OCI-LY7 (cell line): ENCODE results near the gene ANKRD18B. TPM values are rescaled to one million over a fixed set of nuclear protein-coding genes. Genes with fewer than 3 reads are reported as not detected.
"Not testable (repeated sequence)": the region's sequence is repeated elsewhere in the genome, so short reads cannot be mapped to it uniquely, and the experiment has no call there.

Source experiments
- BruUV-seq: library from RNA; stranded (reverse); fragments of 400-500 nt; replicated peaks from 2 replicates; lab custom pipeline; 2021; lab: Mats Ljungman, UMichigan
- CTCF ChIA-PET: fragments of 300-600 bp; sonication (Branson Sonifier 250); formaldehyde crosslinking; loops from one replicate; lab custom pipeline; 2022; ENCODE audit warnings: antibody characterized with exemption; ENCODE audit not compliant: unreplicated experiment; lab: Charles Lee
- POLR2A ChIA-PET: fragments of 300-600 bp; sonication (Branson Sonifier 250); formaldehyde crosslinking; loops from one replicate; lab custom pipeline; 2022; ENCODE audit warnings: antibody characterized with exemption; lab: Charles Lee
- DNase-seq: peaks from one replicate; pipeline ENCODE4 v3.0.0-alpha.2; 2015; ENCODE audit warnings: low spot score
- H2AFZ ChIP-seq: fragments of 200-600 bp; sonication (generic), shearing (Covaris generic); 2 replicates; pipeline ENCODE4 v1.6.1; 2014; ENCODE audit warnings: mild to moderate bottlenecking, antibody characterized with exemption, low read length, moderate library complexity
- H3K27ac ChIP-seq: fragments of 200-600 bp; sonication (generic); 2 replicates; pipeline ENCODE4 v1.5.1; 2014; ENCODE audit warnings: mixed run types, low read depth, mild to moderate bottlenecking, moderate library complexity, low read length, inconsistent platforms; ENCODE audit not compliant: poor library complexity, severe bottlenecking
- H3K36me3 ChIP-seq: fragments of 200-600 bp; sonication (generic); 2 replicates; pipeline ENCODE4 v1.6.1; 2014; ENCODE audit warnings: mild to moderate bottlenecking, antibody characterized with exemption, low read length, moderate library complexity, mixed read lengths; ENCODE audit not compliant: insufficient read depth
- H3K4me1 ChIP-seq: fragments of 200-600 bp; sonication (generic); 2 replicates; pipeline ENCODE4 v1.5.1; 2014; ENCODE audit warnings: mild to moderate bottlenecking, low read length; ENCODE audit not compliant: insufficient read depth, poor library complexity, severe bottlenecking
- H3K4me2 ChIP-seq: fragments of 200-600 bp; sonication (generic); 2 replicates; pipeline ENCODE4 v1.6.1; 2014; ENCODE audit warnings: mild to moderate bottlenecking, low read length
- H3K4me3 ChIP-seq: fragments of 200-600 bp; sonication (generic); 2 replicates; pipeline ENCODE4 v1.5.1; 2014; ENCODE audit warnings: mild to moderate bottlenecking, low read depth, low read length; ENCODE audit not compliant: poor library complexity, severe bottlenecking
- H3K79me2 ChIP-seq: fragments of 200-600 bp; sonication (generic); 2 replicates; pipeline ENCODE4 v1.6.1; 2016; ENCODE audit warnings: low read depth, mild to moderate bottlenecking, low read length, moderate library complexity, mixed read lengths; ENCODE audit not compliant: insufficient read depth
- H3K9me2 ChIP-seq: fragments of 200-600 bp; sonication (generic); 2 replicates; pipeline ENCODE4 v1.6.1; 2016; ENCODE audit warnings: mild to moderate bottlenecking, low read length, mixed read lengths; ENCODE audit not compliant: insufficient read depth
- H3K9me3 ChIP-seq: fragments of 200-600 bp; sonication (generic); 2 replicates; pipeline ENCODE4 v1.6.1; 2014; ENCODE audit warnings: mild to moderate bottlenecking, mixed run types, low read length, mixed read lengths
- H4K20me1 ChIP-seq: fragments of 200-600 bp; sonication (generic); 2 replicates; pipeline ENCODE4 v1.6.1; 2014; ENCODE audit warnings: mild to moderate bottlenecking, antibody characterized with exemption, low read length, moderate library complexity, mixed read lengths; ENCODE audit not compliant: insufficient read depth
- CTCF ChIP-seq: fragments of 200-600 bp; sonication (generic); conservative IDR thresholded peaks from 2 replicates; pipeline ENCODE4 v1.5.1; 2014; ENCODE audit warnings: mild to moderate bottlenecking, antibody characterized with exemption, low read length, moderate library complexity, mixed read lengths
- EZH2phosphoT487 ChIP-seq: fragments of 200-600 bp; sonication (generic); IDR thresholded peaks from 2 replicates; pipeline ENCODE4 v1.6.1; 2018; ENCODE audit warnings: low read depth, borderline replicate concordance, mild to moderate bottlenecking, mixed run types, antibody characterized with exemption, low read length, moderate library complexity, mixed read lengths
- intact Hi-C: fragments of 100-400 bp; cut with micrococcal nuclease; formaldehyde crosslinking; loops from one replicate; pipeline ENCODE4 v1.10.0; 2022; ENCODE audit not compliant: unreplicated experiment
- total RNA-seq, 2 experiments: library from RNA; depleted of rRNA in 1 of 2; stranded (reverse); fragments of >200 nt in 1 of 2; shearing (Covaris generic) in 1 of 2; gene quantifications; 2 replicates each; pipeline ENCODE4 v1.2.3, GENCODE V29; 2014 to 2022

The ANKRD18B gene
- total RNA-seq, 2 experiments from 2014 or later, result not detected

- H3K4me1 ChIP-seq, result no peaks in the 10 kb centered on the region
- H3K9me3 ChIP-seq, result no peaks in the 10 kb centered on the region
- H2AFZ ChIP-seq, result no peak overlapping the region
- H3K36me3 ChIP-seq, result no peaks in the 10 kb centered on the region
- no peak overlapping the region for H3K4me3 ChIP-seq
- POLR2A ChIA-PET, result no interaction called here
- H4K20me1 ChIP-seq, result no peaks in the 10 kb centered on the region
- no peak overlapping the region for H3K4me2 ChIP-seq
- no peaks in the 10 kb centered on the region for H3K79me2 ChIP-seq
- TF ChIP-seq CTCF (no peak), EZH2phosphoT487 (no peak)
- DNase-seq, result no peak
- CTCF ChIA-PET, result no interaction called here
- H3K9me2 ChIP-seq, result no peaks in the 10 kb centered on the region
- H3K27ac ChIP-seq, result no peak overlapping the region
- no TSS peak for BruUV-seq
- intact Hi-C loops, result no loop called here
Observed at GRCh38 chr9:33614001-33614687, 90.1 kb downstream of the ANKRD18B start.

- POLR2A ChIA-PET, result interaction anchor here (0.6 kb wide), 1 partner anchor 10 kb away, joined by 3 read pairs; no protein-coding TSS in a partner anchor
- H3K79me2 ChIP-seq, BruUV-seq, H3K36me3 ChIP-seq, H3K9me2 ChIP-seq, H2AFZ ChIP-seq, H3K4me2 ChIP-seq, H3K9me3 ChIP-seq, H3K4me1 ChIP-seq, H3K27ac ChIP-seq, H4K20me1 ChIP-seq, H3K4me3 ChIP-seq, DNase-seq, intact Hi-C loops: not testable (repeated sequence)
- CTCF ChIA-PET, result interaction anchor here (0.6 kb wide), 1 partner anchor 248 kb away, joined by 3 read pairs; no protein-coding TSS in a partner anchor
Observed at GRCh38 chr9:33618370-33618769, 94.3 kb downstream of the ANKRD18B start.

- Histone ChIP-seq H3K36me3 (no peaks in the 10 kb centered on the region), H4K20me1 (no peaks in the 10 kb centered on the region), H2AFZ (no peak overlapping the region), H3K79me2 (no peaks in the 10 kb centered on the region), H3K9me3 (no peaks in the 10 kb centered on the region), H3K4me1 (no peaks in the 10 kb centered on the region), H3K9me2 (no peaks in the 10 kb centered on the region), H3K27ac (no peak overlapping the region), H3K4me2 (no peak overlapping the region), H3K4me3 (no peak overlapping the region)
- ChIA-PET POLR2A (no interaction called here), CTCF (no interaction called here)
- no peak for TF ChIP-seq CTCF
- TF ChIP-seq EZH2phosphoT487, result no peak
- intact Hi-C loops, result loop anchor here (10.0 kb wide), 1 partner anchor 305 kb away; no protein-coding TSS in a partner anchor
- BruUV-seq, result no TSS peak
- DNase-seq, result no peak
Observed at GRCh38 chr9:33619666-33620404, 95.8 kb downstream of the ANKRD18B start.
